Activated CD8-positive, alpha-beta memory T cell treated with anti-CD3 and anti-CD28 coated beads for 4 hours (primary cell): ENCODE results near the gene CC2D2B.
"Not testable (repeated sequence)": the region's sequence is repeated elsewhere in the genome, so short reads cannot be mapped to it uniquely, and the experiment has no call there.

Experiments
- DNase-seq, 2 donors: peaks; one replicate each; pipeline ENCODE4 v3.0.0-alpha.2; 2020; ENCODE audit warnings: low read depth in 2 of 2

The CC2D2B gene

GRCh38 chr10:95905897-95906580 is 1.7 kb upstream of the CC2D2B start:
- not testable (repeated sequence) for DNase-seq

GRCh38 chr10:95906677-95907455 is 909 bp upstream of the CC2D2B start:
- no peak for DNase-seq

- DNase-seq: no peak
These were observed 675 bp downstream of the CC2D2B start for GRCh38 chr10:95908450-95908849.

GRCh38 chr10:95909561-95909960 is 1.8 kb downstream of the CC2D2B start:
- DNase-seq: no peak

GRCh38 chr10:95916039-95916438 is 8.3 kb downstream of the CC2D2B start:
- DNase-seq: not testable (repeated sequence)

DNA sequence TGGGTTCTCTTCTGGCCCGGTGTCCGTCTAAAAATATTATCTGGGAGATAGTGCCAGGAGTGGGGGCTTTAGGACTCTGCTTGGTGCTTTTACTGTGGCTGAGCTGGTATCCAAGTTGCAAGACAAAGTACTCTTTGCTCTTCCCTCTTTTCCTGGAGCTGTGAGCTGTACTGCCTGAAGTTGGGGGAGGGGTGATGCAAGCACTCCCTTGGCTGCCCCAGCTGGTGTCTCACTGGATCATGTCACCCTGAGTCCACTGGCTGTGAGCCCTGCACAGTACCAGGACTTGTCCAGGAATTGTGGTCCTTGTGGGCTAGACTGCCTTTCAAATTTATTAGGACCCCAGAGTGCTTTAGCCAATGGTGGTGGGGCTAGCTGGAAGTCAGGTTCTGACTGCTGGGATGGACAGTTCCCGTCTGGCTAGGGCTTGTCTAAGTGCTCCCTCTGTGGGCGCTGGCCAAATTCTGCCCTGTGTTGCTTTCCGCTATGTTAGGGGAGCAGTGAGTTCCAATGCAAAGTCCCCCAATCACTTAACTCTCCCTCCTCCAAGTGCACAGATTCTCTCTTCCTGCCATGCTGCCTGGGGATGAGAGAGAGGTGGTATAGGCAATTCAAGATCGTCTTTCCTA is 13.1 kb downstream of the CC2D2B start:
- DNase-seq: no peak

- DNase-seq: no peak
These were observed 17.3 kb downstream of the CC2D2B start for GRCh38 chr10:95925033-95925432.

GRCh38 chr10:95935429-95935828 is 27.7 kb downstream of the CC2D2B start:
- DNase-seq: no peak

- no peak for DNase-seq
These were observed 33.3 kb downstream of the CC2D2B start for GRCh38 chr10:95941115-95941514.

DNA sequence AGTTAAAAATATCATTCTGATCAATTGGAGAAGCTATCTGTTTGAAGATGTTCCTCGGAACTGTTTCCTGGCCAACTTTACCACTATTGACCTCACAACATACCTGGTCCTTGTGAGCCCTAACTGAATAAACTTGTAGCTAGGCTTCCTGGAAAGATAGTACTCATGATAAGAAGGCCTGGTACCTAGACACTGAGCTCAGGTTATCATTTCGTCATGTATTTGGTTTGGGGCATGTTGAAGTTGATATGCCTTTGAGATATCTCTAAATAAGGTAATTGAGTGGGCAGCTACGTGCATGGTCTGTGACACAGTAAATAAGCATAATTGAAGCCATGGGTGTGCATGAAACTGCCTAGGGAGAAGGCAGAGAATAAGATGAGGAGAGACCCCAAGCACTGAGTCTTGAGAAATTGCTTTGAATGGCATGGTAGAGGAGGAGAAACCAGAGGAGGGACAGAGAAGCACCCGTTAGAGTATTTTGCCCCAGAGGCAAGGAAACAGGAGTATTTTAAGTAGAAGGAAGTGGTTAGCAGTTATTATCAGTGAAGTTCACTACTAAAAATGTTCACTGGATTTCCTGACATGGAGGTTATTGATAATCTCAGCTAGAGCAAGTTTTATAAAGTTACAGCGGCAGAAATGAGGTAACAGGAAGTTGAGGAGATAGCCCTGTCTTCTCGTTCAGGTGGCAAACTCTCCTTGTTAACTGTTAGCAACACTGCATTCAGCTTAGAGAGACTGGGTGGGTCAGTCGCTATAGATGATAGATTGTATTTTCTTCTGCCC is 55.6 kb downstream of the CC2D2B start:
- DNase-seq: no peak

DNA sequence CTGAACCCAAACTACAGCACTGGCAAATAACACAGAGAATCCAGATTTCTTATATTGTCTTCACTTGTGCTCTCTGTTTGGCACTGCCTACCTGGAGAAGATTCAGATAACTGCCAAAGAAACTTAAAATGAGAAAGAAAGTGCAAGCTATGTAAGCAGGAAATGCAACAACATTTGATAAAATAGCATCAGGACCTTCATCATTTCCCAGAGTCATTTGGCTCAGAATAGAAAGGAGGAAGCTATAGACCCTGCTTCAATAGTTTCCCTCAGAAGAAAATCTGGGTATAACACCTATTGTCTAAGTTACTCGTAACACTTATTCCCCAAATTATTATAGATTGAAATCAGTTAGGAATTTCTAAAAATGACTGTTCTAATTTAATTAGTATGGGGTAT is 56.2 kb downstream of the CC2D2B start:
- DNase-seq: no peak

DNA sequence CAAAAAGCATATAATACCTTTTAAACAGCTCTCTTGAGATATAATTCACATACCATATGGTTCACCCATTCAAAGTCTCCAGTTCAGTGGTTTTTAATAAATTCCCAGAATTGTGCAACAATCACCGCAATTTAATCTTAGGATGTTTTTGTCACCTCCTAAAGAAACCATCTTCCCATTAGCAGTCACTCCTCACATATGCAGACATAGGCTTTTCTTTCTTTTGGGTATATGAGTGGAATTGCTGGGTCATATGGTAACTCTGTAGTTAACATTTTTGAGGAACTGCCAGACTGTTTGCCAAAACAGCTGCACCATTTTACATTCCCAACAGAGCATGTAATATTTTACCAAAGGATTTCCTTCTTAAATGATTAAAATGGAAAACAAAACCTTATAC is 57.0 kb downstream of the CC2D2B start:
- no peak for DNase-seq

- no peak for DNase-seq
These were observed 68.8 kb downstream of the CC2D2B start for GRCh38 chr10:95976362-95977229.

- DNase-seq: no peak
These were observed 74.4 kb downstream of the CC2D2B start for GRCh38 chr10:95982200-95982599.

DNA sequence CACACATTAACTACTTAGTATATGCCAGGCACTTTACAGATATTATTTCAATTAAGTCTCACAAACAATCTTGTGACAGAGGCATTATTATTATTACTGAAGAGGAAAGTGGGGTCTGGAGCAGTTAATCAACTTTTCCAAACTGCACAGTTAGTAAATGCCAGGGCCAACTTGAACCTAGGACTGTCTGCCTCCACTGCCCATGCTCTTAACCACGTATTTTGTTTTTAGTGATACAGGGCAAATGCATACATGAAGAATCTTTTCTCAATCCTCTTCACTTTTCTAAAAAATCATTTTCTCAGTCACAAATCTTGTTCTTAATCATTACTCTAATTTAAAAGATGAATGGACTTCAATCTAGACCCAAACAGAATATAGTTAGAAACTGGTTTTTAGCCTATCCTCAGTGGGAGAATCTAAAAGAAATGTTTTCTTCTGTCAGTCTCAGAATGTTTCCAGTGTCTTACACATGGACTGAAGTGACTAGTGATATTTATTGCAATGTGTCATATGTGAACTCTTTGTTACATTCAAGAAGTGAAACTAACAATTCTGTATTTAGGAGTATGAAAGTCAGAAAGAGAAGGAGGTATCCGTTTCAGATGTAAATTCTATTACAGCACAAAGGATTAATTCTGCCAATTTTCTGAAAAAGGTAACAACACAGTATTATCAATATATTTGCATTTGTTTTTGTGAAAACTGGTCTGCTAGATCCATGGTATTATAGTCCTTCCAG is 80.1 kb downstream of the CC2D2B start:
- no peak for DNase-seq

- no peak for DNase-seq
These were observed 80.9 kb downstream of the CC2D2B start for GRCh38 chr10:95988702-95989101.

GRCh38 chr10:95994376-95994775 is 86.6 kb downstream of the CC2D2B start:
- DNase-seq: not testable (repeated sequence)

DNA sequence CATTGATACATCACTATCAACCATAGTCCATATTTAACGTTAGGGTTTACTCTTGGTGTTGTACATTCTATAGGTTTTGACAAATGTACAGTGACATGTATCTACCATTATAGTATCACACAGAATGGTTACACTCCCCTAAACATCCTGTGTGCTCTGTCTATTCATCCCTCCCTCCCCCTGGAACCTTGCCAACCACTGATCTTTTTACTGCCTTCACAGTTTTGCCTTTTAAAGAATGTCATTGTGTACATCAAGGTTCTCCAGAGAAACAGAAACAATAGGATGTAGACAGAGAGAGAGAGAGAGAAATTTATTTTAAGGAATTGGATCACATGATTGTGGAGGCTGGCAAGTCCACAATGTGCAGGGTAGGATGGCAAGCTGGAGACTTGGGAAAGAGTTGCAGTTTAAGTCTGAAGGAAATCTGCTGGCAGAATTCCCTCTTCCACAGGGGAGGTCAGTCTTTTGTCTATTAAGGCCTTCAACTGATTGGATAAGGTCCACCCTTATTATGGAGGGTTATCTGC is 90.5 kb downstream of the CC2D2B start:
- DNase-seq: no peak

- no peak for DNase-seq
These were observed 106.2 kb downstream of the CC2D2B start for GRCh38 chr10:96013956-96014355.

- DNase-seq: no peak
These were observed 106.8 kb downstream of the CC2D2B start for GRCh38 chr10:96014473-96015102.
